ENCODE results near the gene MSLN. TPM values are rescaled to one million over a fixed set of nuclear protein-coding genes. Genes with fewer than 3 reads are reported as not detected.

MSLN gene
- total and polyA plus RNA-seq, 2 donors (not counting 3 experiments of a cell fraction or from before 2014, with no cell fraction given) = not detected

DNA sequence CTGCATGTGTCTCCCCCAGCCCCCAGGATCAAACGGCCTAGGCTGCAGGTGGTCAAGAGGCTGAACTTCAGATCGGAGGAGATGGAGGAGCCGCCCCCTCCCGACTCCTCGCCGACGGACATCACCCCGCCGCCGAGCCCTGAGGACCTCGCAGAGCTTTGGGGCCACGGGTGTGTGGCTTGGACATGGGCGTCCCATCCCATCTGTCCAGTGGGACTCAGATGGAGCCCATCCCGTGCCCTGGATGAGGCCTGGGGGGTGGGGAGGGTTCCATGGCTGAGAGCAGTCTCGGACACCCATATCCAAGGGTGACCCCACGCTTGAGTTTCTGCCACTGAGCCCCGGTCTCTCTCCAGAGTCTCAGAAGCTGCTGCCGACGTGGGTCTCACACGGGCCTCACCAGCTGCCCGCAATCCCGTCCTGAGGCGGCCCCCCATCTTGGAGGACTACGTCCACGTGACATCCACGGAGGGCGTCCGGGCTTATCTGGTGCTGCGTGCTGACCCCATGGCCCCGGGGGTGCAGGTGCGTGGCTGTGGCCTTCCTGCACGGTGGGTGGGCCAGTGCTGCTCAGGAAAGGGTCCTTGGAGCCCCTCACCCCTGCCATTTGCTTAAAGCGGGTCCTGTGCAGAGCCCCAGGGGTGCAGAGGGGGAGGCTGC lies 28.8 kb downstream of the MSLN start:
- no peaks in the 10 kb centered on the region for H4K20me1 ChIP-seq (replicated peaks; ENCODE audit: control insufficient read depth, extremely low read depth, insufficient read depth, low read length)
- H3K4me1 ChIP-seq (ENCODE audit: control insufficient read depth, extremely low read depth, insufficient read depth, low read length) = peaks cover 13% of the 10 kb centered on the region
- ChIA-PET POLR2A (interaction anchor here (0.5 kb wide), 1 partner anchor 302 kb away, joined by 6 read pairs; no protein-coding TSS in a partner anchor), CTCF (interaction anchor here (1.0 kb wide), 1 partner anchor 49 kb away, joined by 7 read pairs; the partner anchor contains the start of gene CIAO3)
- dilution Hi-C loops (cut with MboI; ENCODE audit: extremely low pct_ligation_motif_present, low sequenced_read_pairs) = no loop called here
- no TSS peak for BruUV-seq (replicated peaks)
- DNase-seq (ENCODE audit: low read depth, low spot score) = no peak
- H3K9me1 ChIP-seq (replicated peaks; ENCODE audit: control insufficient read depth, extremely low read depth, insufficient read depth, low read length) = no peaks in the 10 kb centered on the region
- no peak for FAIRE-seq
- peak overlapping the region; percentile 80 for H3K9ac ChIP-seq (replicated peaks; ENCODE audit: extremely low read depth, insufficient read depth, low read length)
- H3K9me3 ChIP-seq (replicated peaks; ENCODE audit: control insufficient read depth, insufficient read depth, low read length) = no peaks in the 10 kb centered on the region
- intact Hi-C loops (cut with micrococcal nuclease) = loop anchor here (5.0 kb wide), 1 partner anchor 47 kb away; the partner anchor contains the start of gene CIAO3
- TF ChIP-seq FOS (IDR thresholded peaks at IDR 0.05; ENCODE audit: borderline replicate concordance, insufficient read depth, low read length) (no peak), GATA2 (IDR thresholded peaks at IDR 0.05; ENCODE audit: insufficient read depth, insufficient read length, low read depth, low read length) (no peak), POLR2AphosphoS5 (IDR thresholded peaks at IDR 0.05; ENCODE audit: insufficient read depth, low read depth, low read length) (no peak), EZH2 (IDR thresholded peaks at IDR 0.05; ENCODE audit: borderline replicate concordance, low read depth, low read length, severe bottlenecking) (no peak)
- TF ChIP-seq, protein P1, sequence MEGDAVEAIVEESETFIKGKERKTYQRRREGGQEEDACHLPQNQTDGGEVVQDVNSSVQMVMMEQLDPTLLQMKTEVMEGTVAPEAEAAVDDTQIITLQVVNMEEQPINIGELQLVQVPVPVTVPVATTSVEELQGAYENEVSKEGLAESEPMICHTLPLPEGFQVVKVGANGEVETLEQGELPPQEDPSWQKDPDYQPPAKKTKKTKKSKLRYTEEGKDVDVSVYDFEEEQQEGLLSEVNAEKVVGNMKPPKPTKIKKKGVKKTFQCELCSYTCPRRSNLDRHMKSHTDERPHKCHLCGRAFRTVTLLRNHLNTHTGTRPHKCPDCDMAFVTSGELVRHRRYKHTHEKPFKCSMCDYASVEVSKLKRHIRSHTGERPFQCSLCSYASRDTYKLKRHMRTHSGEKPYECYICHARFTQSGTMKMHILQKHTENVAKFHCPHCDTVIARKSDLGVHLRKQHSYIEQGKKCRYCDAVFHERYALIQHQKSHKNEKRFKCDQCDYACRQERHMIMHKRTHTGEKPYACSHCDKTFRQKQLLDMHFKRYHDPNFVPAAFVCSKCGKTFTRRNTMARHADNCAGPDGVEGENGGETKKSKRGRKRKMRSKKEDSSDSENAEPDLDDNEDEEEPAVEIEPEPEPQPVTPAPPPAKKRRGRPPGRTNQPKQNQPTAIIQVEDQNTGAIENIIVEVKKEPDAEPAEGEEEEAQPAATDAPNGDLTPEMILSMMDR (IDR thresholded peaks at IDR 0.05; ENCODE audit: extremely low read depth in 1 of 2, insufficient read depth in 1 of 2, low read depth in 1 of 2, low read length in 2 of 2) = no peak
- TF ChIP-seq, protein P2, sequence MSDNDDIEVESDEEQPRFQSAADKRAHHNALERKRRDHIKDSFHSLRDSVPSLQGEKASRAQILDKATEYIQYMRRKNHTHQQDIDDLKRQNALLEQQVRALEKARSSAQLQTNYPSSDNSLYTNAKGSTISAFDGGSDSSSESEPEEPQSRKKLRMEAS (IDR thresholded peaks at IDR 0.05; ENCODE audit: insufficient read depth, insufficient read length) = no peak
- H3K4me2 ChIP-seq (ENCODE audit: insufficient read depth, low read length) = peak overlapping the region; percentile 67
- no peaks in the 10 kb centered on the region for H3K27me3 ChIP-seq (ENCODE audit: control insufficient read depth in 2 of 2, insufficient read depth in 2 of 2, low read length in 2 of 2)
- H3K36me3 ChIP-seq (ENCODE audit: control insufficient read depth in 2 of 2, extremely low read depth in 1 of 2, insufficient read depth in 2 of 2, low read length in 2 of 2) = peaks cover 2 to 6% of the 10 kb centered on the region in 2 experiments
- H3K4me3 ChIP-seq (replicated peaks in 1 of 3; ENCODE audit: insufficient read depth in 1 of 3, low read depth in 1 of 3, low read length in 3 of 3) = peak overlapping the region; percentile 65 to 82 (median 76)
- no peak overlapping the region for H3K27ac ChIP-seq (ENCODE audit: insufficient read depth, low read depth, low read length)
- H3K79me2 ChIP-seq (ENCODE audit: control insufficient read depth, insufficient read depth, low read length) = peaks cover 26% of the 10 kb centered on the region
- no peak overlapping the region for H2AFZ ChIP-seq (ENCODE audit: low read depth, low read length)

All from endothelial cell of umbilical vein (primary cell).